GM18951 (cell line): ENCODE measurements around the gene ITGAD.

Experiments
- POLR2A ChIP-seq: IDR thresholded peaks from 4 replicates; pipeline ENCODE4 v1.6.1; 2011; ENCODE audit warnings: mild to moderate bottlenecking; ENCODE audit not compliant: insufficient read length, insufficient read depth; ENCODE audit errors: extremely low read depth
- in situ Hi-C: fragments of 300-500 bp; cut with MboI; formaldehyde crosslinking; loops from one replicate; pipeline ENCODE4 v1.12.0; 2022; ENCODE audit warnings: low sequenced_read_pairs, mixed read lengths, inconsistent platforms; ENCODE audit not compliant: unreplicated experiment

Gene ITGAD

DNA sequence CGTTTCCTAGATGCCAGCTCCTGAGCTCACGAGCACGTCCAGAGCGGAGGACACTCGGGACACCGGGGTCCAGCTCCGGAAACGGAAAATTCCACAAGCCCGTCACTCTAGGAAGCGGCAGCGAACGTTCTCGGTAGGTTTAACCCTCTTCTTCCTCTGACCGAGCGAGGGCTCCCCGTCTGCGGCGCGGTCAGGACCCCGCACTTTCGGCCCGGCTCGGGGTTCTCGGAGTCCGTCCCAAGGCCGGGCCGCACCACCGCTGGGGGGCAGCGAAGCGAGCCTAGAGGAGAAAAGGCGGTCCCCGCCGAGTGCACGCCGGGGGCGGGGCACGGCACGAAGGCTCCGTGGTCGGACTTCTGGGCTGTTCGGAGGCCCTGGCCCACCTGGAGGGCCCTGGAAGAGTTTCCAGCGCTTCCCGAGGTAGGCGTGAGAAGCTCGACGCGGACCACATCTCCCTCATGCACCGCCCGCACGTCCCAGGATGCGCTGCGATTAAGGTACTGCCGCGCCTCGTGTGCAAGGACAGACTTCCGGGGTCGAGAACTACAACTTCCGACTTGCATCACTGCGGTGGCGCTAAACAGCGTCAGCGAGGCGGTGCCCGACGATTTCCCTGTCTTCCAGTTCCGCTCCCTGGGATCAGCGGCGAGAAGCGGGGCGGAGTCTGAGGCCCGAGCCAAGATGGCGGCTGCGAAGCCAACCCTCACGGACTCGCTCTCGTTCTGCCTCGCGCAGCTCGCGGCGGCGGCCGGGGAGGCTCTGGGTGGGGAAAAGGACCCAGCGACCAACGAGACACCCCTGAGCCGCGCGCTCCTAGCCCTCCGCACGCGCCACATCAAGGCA is 65.9 kb downstream of the ITGAD start, which contains the start of gene ARMC5:
TSS of gene ARMC5 (plus strand) at position 658 of the 843 bp plus-strand sequence. CDS start at position 682, 24 bp downstream.
- in situ Hi-C loops: loop anchor here (25.0 kb wide), 1 partner anchor 403 kb away; the partner anchor contains the start of gene ZNF267
- TF ChIP-seq POLR2A: peak; percentile 59

GRCh38 chr16:31459687-31460581 is 66.8 kb downstream of the ITGAD start:
- TF ChIP-seq POLR2A: peak; percentile 47
- in situ Hi-C loops: loop anchor here (25.0 kb wide), 1 partner anchor 402 kb away; the partner anchor contains the start of gene ZNF267

DNA sequence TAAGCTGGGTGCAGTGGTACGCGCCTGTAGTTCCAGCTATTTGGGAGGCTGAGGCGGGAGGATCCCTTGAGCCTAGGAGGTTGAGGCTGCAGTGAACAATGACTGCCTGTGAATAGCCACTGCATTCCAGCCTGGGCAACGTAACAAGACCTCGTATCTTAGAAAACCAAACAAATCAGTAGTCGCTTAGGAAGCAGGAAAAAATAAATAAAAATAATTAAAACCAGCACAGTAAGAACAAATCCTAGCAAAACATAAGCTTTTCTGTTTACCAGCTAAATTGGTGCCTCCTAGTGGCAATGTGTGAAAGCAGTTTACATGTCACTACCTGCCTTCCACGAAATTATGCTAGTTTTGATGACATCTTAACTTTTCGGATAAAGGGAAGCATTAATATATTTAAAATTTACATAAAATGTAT is 67.5 kb downstream of the ITGAD start:
- in situ Hi-C loops: loop anchor here (25.0 kb wide), 1 partner anchor 402 kb away; the partner anchor contains the start of gene ZNF267

DNA sequence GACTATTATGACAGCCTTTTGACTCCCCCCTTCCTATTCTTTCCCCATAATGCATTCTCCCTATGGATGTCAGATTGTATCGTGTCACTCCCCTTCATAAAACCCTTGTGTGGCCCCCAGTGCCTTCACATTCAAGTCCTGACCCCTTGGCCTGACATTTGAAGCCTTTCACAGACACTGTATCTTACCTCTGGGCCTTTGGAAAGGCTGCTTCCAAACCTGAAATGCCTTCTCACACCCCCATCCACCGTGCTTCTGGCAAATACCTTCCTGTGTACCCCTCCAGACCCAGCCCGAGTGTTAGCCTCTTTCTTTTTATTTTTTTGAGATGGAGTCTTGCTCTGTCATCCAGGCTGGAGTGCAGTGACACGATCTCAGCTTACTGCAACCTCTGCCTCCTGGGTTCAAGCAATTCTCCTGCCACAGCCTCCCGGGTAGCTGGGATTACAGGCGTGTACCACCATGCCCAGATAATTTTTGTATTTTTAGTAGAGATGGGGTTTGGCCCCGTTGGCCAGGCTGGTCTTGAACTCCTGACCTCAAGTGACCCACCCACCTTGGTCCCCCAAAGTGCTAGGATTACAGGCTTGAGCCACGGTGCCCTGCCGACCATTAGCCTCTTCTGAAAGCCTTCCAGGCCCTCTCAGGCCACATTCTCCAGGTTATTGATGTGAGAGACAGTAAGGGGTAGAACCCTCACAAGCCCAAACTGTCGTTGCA is 68.2 kb downstream of the ITGAD start:
- in situ Hi-C loops: loop anchor here (25.0 kb wide), 1 partner anchor 401 kb away; the partner anchor contains the start of gene ZNF267
- no peak for TF ChIP-seq POLR2A

More for the DNA sequence above, 67.5 kb downstream of the ITGAD start:
- TF ChIP-seq POLR2A: no peak

GRCh38 chr16:31461921-31462804 is 69.0 kb downstream of the ITGAD start:
- TF ChIP-seq POLR2A: no peak
- in situ Hi-C loops: loop anchor here (25.0 kb wide), 1 partner anchor 400 kb away; the partner anchor contains the start of gene ZNF267

DNA sequence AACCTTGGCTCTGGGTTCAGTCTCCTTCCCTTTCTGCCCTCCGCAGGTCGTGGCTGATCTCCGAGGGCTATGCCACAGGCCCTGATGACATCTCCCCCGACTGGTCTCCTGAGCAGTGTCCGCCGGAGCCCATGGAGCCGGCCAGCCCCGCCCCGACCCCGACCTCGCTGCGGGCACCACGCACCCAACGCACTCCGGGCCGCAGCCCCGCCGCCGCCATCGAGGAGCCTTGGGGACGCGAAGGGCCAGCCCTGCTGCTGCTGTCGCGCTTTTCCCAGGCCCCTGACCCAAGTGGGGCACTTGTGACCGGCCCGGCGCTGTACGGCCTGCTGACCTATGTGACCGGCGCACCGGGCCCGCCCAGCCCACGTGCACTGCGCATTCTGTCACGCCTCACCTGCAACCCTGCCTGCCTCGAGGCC is 71.2 kb downstream of the ITGAD start:
- TF ChIP-seq POLR2A: no peak
- in situ Hi-C loops: loop anchor here (25.0 kb wide), 1 partner anchor 398 kb away; the partner anchor contains the start of gene ZNF267

DNA sequence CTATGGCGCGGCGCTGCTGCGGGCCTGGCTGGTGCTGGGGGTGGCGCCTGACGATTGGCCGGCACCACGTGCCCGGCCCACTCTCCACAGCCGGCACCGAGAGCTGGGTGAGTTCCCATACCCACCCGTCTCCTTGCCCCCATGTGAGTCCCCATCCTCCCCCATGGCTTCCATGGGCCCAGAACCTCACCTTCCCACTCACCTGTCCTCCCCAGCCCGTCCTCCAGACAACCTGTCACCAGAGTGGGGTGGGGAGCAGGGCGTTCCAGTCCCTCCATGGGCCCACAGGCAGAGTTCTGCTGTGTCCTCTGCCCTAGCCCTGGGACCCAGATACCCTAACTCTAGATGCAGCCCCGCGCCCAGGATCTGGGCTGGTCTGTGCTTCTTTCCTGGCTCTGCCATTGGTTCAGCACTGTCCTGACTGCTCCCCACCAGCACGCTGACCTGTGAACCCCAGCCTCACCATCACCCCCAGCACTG is 71.7 kb downstream of the ITGAD start:
- in situ Hi-C loops: loop anchor here (25.0 kb wide), 1 partner anchor 397 kb away; the partner anchor contains the start of gene ZNF267
- TF ChIP-seq POLR2A: no peak

- in situ Hi-C loops: loop anchor here (25.0 kb wide), 1 partner anchor 396 kb away; the partner anchor contains the start of gene ZNF267
- no peak for TF ChIP-seq POLR2A
These were observed 72.7 kb downstream of the ITGAD start for GRCh38 chr16:31465788-31466370.

DNA sequence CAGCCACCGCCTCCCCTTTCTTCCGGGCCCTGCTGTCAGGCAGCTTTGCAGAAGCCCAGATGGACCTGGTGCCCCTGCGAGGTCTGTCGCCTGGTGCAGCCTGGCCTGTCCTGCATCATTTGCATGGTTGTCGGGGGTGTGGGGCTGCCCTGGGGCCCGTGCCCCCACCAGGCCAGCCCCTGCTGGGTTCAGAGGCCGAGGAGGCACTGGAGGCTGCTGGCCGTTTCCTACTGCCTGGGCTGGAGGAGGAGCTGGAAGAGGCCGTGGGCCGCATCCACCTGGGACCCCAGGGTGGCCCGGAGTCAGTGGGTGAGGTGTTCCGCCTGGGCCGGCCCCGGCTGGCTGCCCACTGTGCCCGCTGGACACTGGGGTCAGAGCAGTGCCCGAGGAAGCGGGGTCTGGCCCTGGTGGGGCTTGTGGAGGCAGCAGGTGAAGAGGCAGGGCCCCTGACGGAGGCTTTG is 73.3 kb downstream of the ITGAD start:
- in situ Hi-C loops: loop anchor here (25.0 kb wide), 1 partner anchor 396 kb away; the partner anchor contains the start of gene ZNF267

DNA sequence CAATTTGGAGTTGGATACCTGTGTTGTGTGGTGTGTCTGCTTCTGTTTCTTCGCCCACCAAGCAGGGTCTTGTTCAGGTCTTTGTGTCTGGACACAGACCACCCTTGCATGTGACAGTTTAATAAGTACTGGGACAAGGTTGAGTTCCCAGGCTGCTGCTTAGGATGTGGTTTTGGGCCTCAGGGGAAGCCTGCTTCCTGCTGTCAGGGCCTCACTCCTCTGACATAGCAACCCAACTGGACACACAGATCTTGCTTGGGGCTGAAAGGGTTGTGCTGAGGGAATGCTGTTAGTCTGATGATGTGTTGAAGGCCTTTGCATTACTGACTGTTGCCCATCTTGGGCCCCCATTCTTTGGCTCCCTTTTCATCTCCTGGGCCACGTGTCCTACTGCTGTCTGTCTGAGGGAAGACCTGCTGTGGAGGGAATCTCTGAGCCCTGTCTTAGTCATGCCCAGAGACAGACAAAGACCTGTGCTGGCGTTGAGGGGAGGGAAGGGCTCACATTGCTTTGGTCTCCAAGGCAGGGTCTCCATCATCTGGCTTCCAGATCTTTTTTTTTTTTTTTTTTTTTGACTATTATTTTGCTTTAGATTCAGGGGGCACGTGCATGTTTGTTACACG is 74.1 kb downstream of the ITGAD start:
- in situ Hi-C loops: loop anchor here (25.0 kb wide), 1 partner anchor 395 kb away; the partner anchor contains the start of gene ZNF267

More for the DNA sequence above, 73.3 kb downstream of the ITGAD start:
- TF ChIP-seq POLR2A: no peak

More for the DNA sequence above, 74.1 kb downstream of the ITGAD start:
- no peak for TF ChIP-seq POLR2A
